Measurements from ENCODE around the gene LSM4. TPM values are rescaled to one million over a fixed set of nuclear protein-coding genes. Genes with fewer than 3 reads are reported as not detected.

LSM4 gene
- total RNA-seq, 1 donor from 2014 or later = 59.2 TPM

GRCh38 chr19:18301718-18302111, 21.2 kb downstream of the LSM4 start:
- DNase-seq = no peak
- ATAC-seq (ENCODE audit: low read depth) = no peak
- Mint-ChIP-seq H3K4me3 (no peak overlapping the region), H3K9me3 (no peaks in the 10 kb centered on the region), H3K27me3 (no peaks in the 10 kb centered on the region), H3K4me1 (peaks cover 45% of the 10 kb centered on the region), H3K27ac (peak overlapping the region; percentile 74), H3K36me3 (ENCODE audit: low read depth) (peaks cover 2% of the 10 kb centered on the region)
- ChIA-PET CTCF (interaction anchor here (5.2 kb wide), 1 partner anchor 21 kb away, joined by 100 read pairs; the partner anchor contains the start of gene JUND), POLR2A (interaction anchor here (5.8 to 6.8 kb wide), 2 partner anchors 11 to 22 kb away, joined by 533 to 669 read pairs; partner anchors contain the start of gene JUND)
- TF ChIP-seq CTCF (IDR thresholded peaks at IDR 0.05) = no peak
- intact Hi-C loops (cut with micrococcal nuclease) = no loop called here

GRCh38 chr19:18300930-18301717, 21.8 kb downstream of the LSM4 start:
- TF ChIP-seq CTCF (IDR thresholded peaks at IDR 0.05) = no peak
- H3K9me3 Mint-ChIP-seq = no peaks in the 10 kb centered on the region
- H3K27me3 Mint-ChIP-seq = no peaks in the 10 kb centered on the region
- no peaks in the 10 kb centered on the region for H3K36me3 Mint-ChIP-seq (ENCODE audit: low read depth)
- ChIA-PET POLR2A (interaction anchor here (0.6 to 6.8 kb wide), 3 partner anchors 11 to 108 kb away, joined by 10 to 669 read pairs (median 533); partner anchors contain the start of gene JUND), CTCF (interaction anchor here (5.2 kb wide), 1 partner anchor 21 kb away, joined by 100 read pairs; the partner anchor contains the start of gene JUND)
- peak overlapping the region; percentile 74 for H3K27ac Mint-ChIP-seq
- peaks cover 41% of the 10 kb centered on the region for H3K4me1 Mint-ChIP-seq
- no peak overlapping the region for H3K4me3 Mint-ChIP-seq
- no peak for ATAC-seq (ENCODE audit: low read depth)
- intact Hi-C loops (cut with micrococcal nuclease) = no loop called here
- no peak for DNase-seq

- Mint-ChIP-seq H3K9me3 (no peaks in the 10 kb centered on the region), H3K4me3 (no peak overlapping the region), H3K27me3 (no peaks in the 10 kb centered on the region), H3K36me3 (ENCODE audit: low read depth) (no peaks in the 10 kb centered on the region), H3K4me1 (peaks cover 31% of the 10 kb centered on the region), H3K27ac (no peak overlapping the region)
- ChIA-PET CTCF (interaction anchor here (0.9 kb wide), 1 partner anchor 20 kb away, joined by 3 read pairs; no protein-coding TSS in a partner anchor), POLR2A (interaction anchor here (0.9 to 6.8 kb wide), 3 partner anchors 9 to 21 kb away, joined by 4 to 533 read pairs (median 37); partner anchors contain the start of gene JUND)
- no peak for TF ChIP-seq CTCF (IDR thresholded peaks at IDR 0.05)
- ATAC-seq (ENCODE audit: low read depth) (no peak), DNase-seq (no peak)
- intact Hi-C loops (cut with micrococcal nuclease) = no loop called here
These were observed 23.2 kb downstream of the LSM4 start for GRCh38 chr19:18299654-18300053.

GRCh38 chr19:18298601-18299000, 24.3 kb downstream of the LSM4 start:
- ChIA-PET CTCF (no interaction called here), POLR2A (interaction anchor here (0.6 to 4.6 kb wide), 5 partner anchors 8 to 1072 kb away, joined by 3 to 37 read pairs (median 5); partner anchors contain the start of genes JUND and OCEL1)
- no peaks in the 10 kb centered on the region for H3K36me3 Mint-ChIP-seq (ENCODE audit: low read depth)
- no peak for TF ChIP-seq CTCF (IDR thresholded peaks at IDR 0.05)
- no peak for DNase-seq
- H3K4me3 Mint-ChIP-seq = no peak overlapping the region
- H3K27me3 Mint-ChIP-seq = no peaks in the 10 kb centered on the region
- no peaks in the 10 kb centered on the region for H3K9me3 Mint-ChIP-seq
- H3K27ac Mint-ChIP-seq = no peak overlapping the region
- intact Hi-C loops (cut with micrococcal nuclease) = no loop called here
- no peak for ATAC-seq (ENCODE audit: low read depth)
- peaks cover 32% of the 10 kb centered on the region for H3K4me1 Mint-ChIP-seq

- TF ChIP-seq CTCF (IDR thresholded peaks at IDR 0.05) = no peak
- ChIA-PET CTCF (interaction anchor here (2.3 kb wide), 1 partner anchor 18 kb away, joined by 9 read pairs; no protein-coding TSS in a partner anchor), POLR2A (interaction anchor here (1.1 to 4.6 kb wide), 5 partner anchors 8 to 26 kb away, joined by 3 to 37 read pairs (median 4); partner anchors contain the start of genes JUND and LSM4)
- Mint-ChIP-seq H3K4me3 (no peak overlapping the region), H3K27ac (no peak overlapping the region), H3K9me3 (no peaks in the 10 kb centered on the region), H3K27me3 (no peaks in the 10 kb centered on the region), H3K36me3 (ENCODE audit: low read depth) (no peaks in the 10 kb centered on the region), H3K4me1 (peaks cover 33% of the 10 kb centered on the region)
- DNase-seq (no peak), ATAC-seq (ENCODE audit: low read depth) (no peak)
- intact Hi-C loops (cut with micrococcal nuclease) = no loop called here
These were observed 25.6 kb downstream of the LSM4 start for GRCh38 chr19:18297308-18297707.

Measured in activated B cell treated with CpG ODN at 0.5 μM for 24 hours (primary cell).